GM15510 (cell line): ENCODE data around the gene CANT1.

Experiments used
- POLR2A ChIP-seq: IDR thresholded peaks from 3 replicates; pipeline ENCODE4 v1.6.1; 2011; ENCODE audit warnings: borderline replicate concordance; ENCODE audit not compliant: insufficient read length; ENCODE audit errors: extremely low read depth

The CANT1 gene

GRCh38 chr17:79008666-79009387 is 737 bp downstream of the CANT1 start:
- TF ChIP-seq POLR2A = no peak

GRCh38 chr17:79007504-79008381 is 1.8 kb downstream of the CANT1 start:
- no peak for TF ChIP-seq POLR2A

GRCh38 chr17:79006794-79007503 is 2.6 kb downstream of the CANT1 start:
- no peak for TF ChIP-seq POLR2A

GRCh38 chr17:79006046-79006445 is 3.5 kb downstream of the CANT1 start:
- TF ChIP-seq POLR2A = no peak

- no peak for TF ChIP-seq POLR2A
These were observed 4.3 kb downstream of the CANT1 start for GRCh38 chr17:79005063-79005861.

GRCh38 chr17:79003661-79004411 is 5.7 kb downstream of the CANT1 start:
- TF ChIP-seq POLR2A = no peak

GRCh38 chr17:79002796-79003593 is 6.6 kb downstream of the CANT1 start:
- no peak for TF ChIP-seq POLR2A

- TF ChIP-seq POLR2A = no peak
These were observed 7.3 kb downstream of the CANT1 start for GRCh38 chr17:79002291-79002690.

GRCh38 chr17:79001190-79002020 is 8.2 kb downstream of the CANT1 start:
- TF ChIP-seq POLR2A = no peak

- TF ChIP-seq POLR2A = no peak
These were observed 9.0 kb downstream of the CANT1 start for GRCh38 chr17:79000396-79001189.

- no peak for TF ChIP-seq POLR2A
These were observed 9.6 kb downstream of the CANT1 start for GRCh38 chr17:78999947-79000395.

GRCh38 chr17:78999056-78999768 is 10.4 kb downstream of the CANT1 start:
- no peak for TF ChIP-seq POLR2A
